Stromal cell of bone marrow (primary cell): ENCODE results near the gene RPEL1.
"Not testable (repeated sequence)": the region's sequence is repeated elsewhere in the genome, so short reads cannot be mapped to it uniquely, and the experiment has no call there.

ENCODE experiments used
- DNase-seq: peaks from one replicate; pipeline ENCODE4 v3.0.0-alpha.2; 2012; ENCODE audit warnings: low read depth

RPEL1 gene

DNA sequence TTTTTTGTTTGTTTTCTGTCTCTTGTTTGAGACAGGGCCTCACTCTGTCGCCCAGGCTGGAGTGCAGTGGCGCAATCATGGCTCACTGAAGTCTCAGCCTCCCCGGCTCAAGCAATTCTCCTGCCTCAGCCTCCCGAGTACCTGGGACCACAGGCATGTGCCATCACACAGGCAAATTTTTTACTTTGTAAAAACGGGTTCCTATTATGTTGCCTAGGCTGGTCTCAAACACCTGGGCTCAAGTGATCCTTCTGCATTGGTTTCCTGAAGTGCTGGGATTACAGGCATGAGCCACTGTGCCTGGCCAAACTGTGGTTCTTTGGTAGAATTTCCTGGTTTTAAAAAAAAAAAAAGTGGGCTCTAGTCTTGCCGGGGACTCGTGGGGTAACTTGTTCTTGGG lies at the start of gene RPEL1:
Gene RPEL1 (plus strand): TSS at position 301 of the 400 bp plus-strand sequence. CDS start 110 bp downstream, outside the sequence.
- not testable (repeated sequence) for DNase-seq

GRCh38 chr10:103196516-103196915 lies 49.2 kb upstream of the RPEL1 start:
- no peak for DNase-seq

GRCh38 chr10:103197174-103197573 lies 48.5 kb upstream of the RPEL1 start:
- peak; percentile 84 for DNase-seq

DNA sequence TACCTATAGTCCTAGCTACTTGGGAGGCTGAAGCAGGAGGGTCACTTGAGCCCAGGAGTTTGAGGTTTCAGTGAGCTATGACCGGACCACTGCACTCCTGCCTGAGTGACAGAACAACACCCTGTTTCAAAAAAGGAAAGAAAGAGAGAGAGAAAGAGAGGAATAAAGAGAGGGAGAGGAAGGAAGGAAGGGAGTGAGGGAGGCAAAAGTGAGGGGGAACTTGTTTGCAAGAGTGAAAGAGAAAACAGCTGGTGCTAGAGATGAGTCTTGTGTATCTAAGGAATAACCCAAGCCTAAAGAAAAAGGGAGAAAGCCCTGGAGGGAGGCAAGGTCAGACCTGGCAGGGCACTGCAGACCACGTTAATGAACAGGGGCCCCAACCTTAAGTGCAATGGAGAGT lies 47.8 kb upstream of the RPEL1 start:
- no peak for DNase-seq

GRCh38 chr10:103198648-103199047 lies 47.0 kb upstream of the RPEL1 start:
- DNase-seq, result no peak

GRCh38 chr10:103199488-103199887 lies 46.2 kb upstream of the RPEL1 start:
- DNase-seq, result no peak

- no peak for DNase-seq
Measured at GRCh38 chr10:103202319-103202718, 43.4 kb upstream of the RPEL1 start.

GRCh38 chr10:103203466-103203865 lies 42.2 kb upstream of the RPEL1 start:
- DNase-seq, result no peak

- no peak for DNase-seq
Measured at GRCh38 chr10:103204353-103205255, 41.1 kb upstream of the RPEL1 start.

DNA sequence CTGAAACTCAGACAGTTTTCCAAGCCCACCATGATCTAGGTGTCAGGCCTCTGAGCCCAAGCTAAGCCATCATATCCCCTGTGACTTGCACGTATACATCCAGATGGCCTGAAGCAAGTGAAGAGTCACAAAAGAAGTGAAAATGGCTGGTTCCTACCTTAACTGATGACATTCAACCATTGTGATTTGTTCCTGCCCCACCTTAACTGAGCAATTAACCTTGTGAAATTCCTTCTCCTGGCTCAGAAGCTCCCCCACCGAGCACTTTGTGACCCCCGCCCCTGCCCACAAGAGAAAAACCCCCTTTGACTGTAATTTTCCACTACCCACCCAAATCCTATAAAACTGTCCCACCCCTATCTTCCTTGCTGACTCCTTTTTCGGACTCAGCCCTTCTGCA lies 40.3 kb upstream of the RPEL1 start:
- not testable (repeated sequence) for DNase-seq

GRCh38 chr10:103206715-103207114 lies 39.0 kb upstream of the RPEL1 start:
- not testable (repeated sequence) for DNase-seq

DNA sequence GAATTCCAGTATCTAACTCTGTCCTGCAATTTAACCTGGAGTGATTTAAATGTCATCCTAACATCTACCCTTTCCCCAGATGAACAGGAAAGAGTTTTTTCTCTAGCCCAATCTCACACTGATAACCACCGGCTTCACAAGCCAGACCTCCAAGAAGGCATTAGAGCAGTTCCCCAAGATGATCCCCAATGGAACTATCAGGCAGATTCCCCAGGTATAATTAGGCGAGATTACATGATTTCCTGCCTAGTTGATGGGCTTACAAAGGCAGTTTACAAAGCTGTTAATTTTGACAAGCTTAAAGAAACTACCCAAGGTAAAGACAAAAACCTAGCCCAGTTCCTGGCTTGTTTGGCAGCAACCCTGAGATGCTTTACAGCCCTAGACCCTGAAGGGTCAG lies 38.5 kb upstream of the RPEL1 start:
- DNase-seq, result no peak

DNA sequence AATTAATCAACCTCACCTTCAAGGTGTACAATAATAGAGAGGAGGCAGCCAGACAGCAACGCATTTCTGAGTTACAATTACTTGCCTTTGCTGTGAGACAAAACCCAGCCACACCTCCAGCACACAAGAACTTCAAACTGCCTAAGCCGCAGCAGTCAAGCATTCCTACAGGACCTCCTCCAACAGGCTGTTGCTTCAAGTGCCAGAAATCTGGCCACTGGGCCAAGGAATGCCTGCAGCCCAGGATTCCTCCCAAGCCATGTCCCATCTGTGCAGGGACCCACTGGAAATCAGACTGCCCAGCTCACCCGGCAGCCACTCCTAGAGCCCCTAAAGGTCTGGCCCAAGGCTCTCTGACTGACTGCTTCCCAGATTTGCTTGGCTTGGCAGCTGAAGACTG lies 38.0 kb upstream of the RPEL1 start:
- not testable (repeated sequence) for DNase-seq

DNA sequence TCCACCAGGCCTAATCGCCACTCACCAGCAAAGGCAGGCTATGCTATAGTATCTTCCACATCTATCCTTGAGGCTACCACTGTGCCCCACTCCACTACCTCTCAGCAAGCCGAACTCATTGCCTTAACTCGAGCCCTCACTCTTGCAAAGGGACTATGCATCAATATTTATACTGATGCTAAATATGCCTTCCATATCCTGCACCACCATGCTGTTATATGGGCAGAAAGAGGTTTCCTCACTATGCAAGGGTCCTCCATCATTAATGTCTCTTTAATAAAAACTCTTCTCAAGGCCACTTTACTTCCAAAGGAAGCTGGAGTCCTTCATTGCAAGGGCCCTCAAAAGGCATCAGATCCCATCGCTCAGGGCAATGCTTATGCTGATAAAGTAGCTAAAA lies 35.4 kb upstream of the RPEL1 start:
- not testable (repeated sequence) for DNase-seq

DNA sequence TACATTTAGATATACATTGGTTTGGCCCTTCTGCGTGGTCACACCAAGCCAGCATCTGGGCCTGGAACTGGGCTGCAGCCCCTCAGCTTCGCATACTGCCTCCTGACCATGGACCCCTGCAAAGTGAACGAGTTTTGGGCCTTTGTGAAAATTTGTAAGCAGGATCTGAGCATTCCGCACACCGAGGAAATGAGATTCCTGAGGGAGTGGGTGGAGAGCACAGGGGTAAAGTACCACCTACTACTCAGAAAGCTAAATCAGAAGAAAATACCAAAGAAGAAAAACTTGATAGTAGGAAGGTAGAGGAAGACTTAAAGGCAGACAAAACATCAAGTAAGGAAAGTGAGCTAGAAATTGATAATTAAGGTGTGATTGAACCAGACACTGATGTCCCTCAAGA lies 30.1 kb upstream of the RPEL1 start:
- DNase-seq, result no peak

GRCh38 chr10:103216362-103216761 lies 29.3 kb upstream of the RPEL1 start:
- not testable (repeated sequence) for DNase-seq

GRCh38 chr10:103224133-103224532 lies 21.6 kb upstream of the RPEL1 start:
- DNase-seq, result no peak

GRCh38 chr10:103224721-103225120 lies 21.0 kb upstream of the RPEL1 start:
- not testable (repeated sequence) for DNase-seq

DNA sequence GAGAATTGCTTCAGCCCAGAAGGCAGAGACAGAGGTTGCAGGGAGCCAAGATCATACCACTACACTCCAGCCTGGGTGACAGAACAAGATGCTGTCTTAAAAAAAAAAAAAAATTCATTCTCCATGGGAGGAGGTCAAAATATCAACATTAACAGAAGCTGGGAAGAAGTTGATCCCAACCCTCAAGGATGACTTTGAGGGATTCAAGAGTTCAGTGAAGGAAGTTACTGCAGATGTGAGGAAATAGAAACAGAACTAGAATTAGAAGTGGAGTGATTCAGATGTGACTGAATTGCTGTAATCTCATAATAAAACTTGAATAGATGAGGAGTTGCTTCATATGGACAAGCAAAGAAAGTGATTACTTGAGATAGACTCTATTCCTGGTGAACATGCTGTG lies 19.7 kb upstream of the RPEL1 start:
- DNase-seq, result peak; percentile 40

- DNase-seq, result no peak
Measured at GRCh38 chr10:103227416-103227815, 18.3 kb upstream of the RPEL1 start.

GRCh38 chr10:103231047-103231551 lies 14.6 kb upstream of the RPEL1 start:
- peak; percentile 74 for DNase-seq

DNA sequence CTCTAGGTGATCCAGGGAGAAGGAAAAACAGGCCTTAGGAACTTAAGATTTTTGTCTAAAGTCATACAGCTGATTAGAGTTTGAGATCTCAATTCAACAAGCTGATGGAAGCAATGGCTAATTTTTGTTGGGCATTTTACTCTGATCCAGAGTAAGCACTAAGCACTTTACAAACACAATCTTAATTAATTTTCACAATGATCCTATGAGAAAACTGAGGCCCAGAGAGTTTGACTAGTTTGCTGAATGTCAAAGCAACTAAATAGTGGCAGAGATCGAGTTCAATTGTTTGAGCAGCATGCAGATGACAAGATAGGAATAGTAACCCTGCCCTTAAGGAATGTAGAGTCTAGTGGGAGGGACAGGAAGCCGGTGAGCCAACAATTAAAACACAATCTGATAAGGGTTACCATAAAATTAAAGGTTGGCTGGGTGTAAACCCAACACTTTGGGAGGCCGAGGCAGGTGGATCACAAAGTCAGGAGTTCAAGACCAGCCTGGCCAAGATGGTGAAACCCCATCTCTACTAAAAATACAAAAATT lies 13.5 kb upstream of the RPEL1 start:
- DNase-seq, result no peak

DNA sequence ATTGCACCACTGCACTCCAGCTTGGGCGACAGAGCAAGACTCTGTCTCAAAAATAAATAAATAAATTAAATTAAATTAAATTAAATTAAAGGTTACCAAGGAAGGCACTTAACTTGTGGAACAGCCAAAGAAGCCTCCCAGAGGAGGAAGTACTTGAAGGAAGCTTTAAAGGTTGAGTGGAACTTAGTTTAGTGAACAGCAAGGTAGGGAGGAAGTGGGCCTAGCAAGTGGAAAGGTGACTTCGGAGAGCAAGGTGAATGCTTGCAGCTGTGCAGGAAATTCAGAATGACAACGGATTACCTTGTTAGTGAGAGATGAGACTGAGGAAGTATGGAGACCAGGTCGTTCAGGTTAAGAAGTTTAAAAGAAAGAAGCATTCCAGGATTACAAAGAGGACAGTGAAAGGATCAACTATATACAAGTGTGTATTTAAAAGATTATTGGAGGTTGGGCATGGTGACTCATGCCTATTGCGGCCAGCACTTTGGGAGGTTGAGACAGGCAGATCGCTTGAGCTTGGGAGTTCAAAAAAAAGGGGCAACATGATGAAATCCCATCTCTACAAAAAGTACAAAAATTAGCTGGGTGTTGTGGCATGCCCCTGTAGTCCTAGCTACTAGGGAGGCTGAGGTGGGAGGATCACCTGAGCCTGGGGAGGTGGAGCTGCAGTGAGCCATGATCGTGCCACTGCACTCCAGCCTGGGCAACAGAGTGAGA lies 12.8 kb upstream of the RPEL1 start:
- DNase-seq, result peak; percentile 10
